C4-2B (cell line): ENCODE measurements around the gene SRRD.
"Not testable (repeated sequence)": the region's sequence is repeated elsewhere in the genome, so short reads cannot be mapped to it uniquely, and the experiment has no call there.

Experiments
- H3K27ac ChIP-seq: fragments of 450-650 bp; 2 replicates; pipeline ENCODE4 v1.5.1; 2017
- ZFX ChIP-seq: fragments of 450-650 bp; IDR thresholded peaks from 2 replicates; pipeline ENCODE4 v1.6.1; 2017
- TF ChIP-seq, protein P1 (sequence below): fragments of 450-650 bp; conservative IDR thresholded peaks from 2 replicates; pipeline ENCODE4 v1.5.1; 2017; ENCODE audit warnings: mild to moderate bottlenecking

SRRD gene

DNA sequence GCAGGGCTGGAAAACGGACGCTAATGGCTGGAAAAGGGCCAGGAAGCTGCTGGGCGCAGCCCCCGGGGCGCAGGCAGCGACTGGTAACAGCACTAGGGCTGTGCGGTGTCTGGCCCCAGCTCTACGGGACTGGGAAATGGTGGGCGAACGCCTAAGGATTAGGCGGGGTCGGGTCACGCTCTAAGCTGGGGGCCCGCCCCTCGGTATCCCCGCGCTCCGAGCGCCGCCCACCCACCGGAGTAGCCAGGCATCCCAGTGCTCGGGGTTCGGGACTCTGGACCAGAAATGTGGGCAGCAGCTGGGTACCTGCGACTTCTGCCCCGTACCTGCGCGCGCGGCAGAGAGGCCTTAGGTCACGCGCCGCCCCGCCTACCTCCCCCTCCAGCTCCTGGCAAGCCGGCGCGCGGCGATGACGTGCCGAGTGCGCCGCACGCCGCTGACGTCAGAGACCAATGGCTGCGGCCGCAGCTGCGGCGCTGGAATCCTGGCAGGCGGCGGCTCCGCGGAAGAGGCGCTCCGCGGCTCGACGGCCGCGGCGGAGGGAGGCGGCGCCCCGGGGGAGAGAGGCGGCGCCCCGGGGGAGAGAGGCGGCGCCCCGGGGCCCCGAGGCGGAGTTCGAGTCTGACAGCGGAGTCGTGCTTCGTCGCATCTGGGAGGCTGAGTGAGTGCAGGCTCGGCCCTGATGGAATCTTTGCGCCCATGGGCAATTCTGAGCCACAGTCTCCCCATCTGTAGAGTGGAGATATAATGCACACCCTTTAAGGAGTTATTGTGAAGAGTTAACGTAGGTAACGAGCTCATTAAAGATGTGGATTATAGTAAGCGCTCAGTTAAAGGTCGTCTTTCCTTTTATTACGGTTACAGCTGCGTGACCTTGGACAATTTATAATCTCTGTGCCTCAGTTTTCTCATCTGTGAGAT lies at the start of gene SRRD, which contains the start of gene HPS4:
Gene SRRD (plus strand): TSS at position 439 of the 921 bp plus-strand sequence. CDS start 14 bp downstream, at position 453.
Gene HPS4 (minus strand): TSS at position 345 of the 921 bp plus-strand sequence. CDS start 2,021 bp downstream, outside the sequence.
- TF ChIP-seq ZFX = peak; percentile 70
- TF ChIP-seq, protein P1, sequence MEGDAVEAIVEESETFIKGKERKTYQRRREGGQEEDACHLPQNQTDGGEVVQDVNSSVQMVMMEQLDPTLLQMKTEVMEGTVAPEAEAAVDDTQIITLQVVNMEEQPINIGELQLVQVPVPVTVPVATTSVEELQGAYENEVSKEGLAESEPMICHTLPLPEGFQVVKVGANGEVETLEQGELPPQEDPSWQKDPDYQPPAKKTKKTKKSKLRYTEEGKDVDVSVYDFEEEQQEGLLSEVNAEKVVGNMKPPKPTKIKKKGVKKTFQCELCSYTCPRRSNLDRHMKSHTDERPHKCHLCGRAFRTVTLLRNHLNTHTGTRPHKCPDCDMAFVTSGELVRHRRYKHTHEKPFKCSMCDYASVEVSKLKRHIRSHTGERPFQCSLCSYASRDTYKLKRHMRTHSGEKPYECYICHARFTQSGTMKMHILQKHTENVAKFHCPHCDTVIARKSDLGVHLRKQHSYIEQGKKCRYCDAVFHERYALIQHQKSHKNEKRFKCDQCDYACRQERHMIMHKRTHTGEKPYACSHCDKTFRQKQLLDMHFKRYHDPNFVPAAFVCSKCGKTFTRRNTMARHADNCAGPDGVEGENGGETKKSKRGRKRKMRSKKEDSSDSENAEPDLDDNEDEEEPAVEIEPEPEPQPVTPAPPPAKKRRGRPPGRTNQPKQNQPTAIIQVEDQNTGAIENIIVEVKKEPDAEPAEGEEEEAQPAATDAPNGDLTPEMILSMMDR = no peak
- peak within 1 kb of the TSS; percentile 96 for H3K27ac ChIP-seq

DNA sequence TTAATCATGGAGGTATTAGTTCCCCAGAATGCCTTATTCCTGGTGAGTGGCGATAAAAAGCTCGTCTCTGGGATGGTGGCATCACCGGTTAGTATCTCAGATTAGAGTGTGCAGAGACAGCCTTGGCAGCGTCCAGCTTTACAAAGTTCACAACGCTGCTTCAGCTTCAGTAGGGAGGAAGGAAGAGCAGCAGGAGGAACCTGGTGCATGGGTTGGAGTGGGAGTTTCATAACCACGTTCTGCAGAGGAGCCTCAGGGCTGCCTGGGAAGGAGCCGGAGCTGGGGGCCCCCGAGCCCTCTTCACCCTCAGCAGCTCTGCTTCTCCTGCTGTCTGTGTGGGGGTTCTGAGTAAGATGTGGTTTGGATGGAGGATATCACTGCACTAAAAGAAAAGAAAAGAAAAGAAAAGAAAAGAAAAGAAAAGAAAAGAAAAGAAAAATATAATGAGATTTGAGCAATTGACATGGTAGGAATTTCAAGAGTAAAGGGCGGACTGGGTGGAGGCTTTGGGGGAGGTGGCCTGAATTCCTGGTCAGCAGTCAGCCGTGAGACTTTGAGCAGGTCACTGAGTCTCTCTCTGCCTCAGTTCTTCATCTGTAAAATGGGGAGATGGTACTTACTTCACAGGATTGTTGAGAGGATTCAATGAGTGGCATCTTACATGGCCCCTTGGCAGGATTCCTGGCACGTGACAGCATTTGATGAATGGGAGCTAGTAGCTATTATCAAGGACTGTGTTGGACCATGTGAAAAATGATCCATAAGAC lies 48.2 kb upstream of the SRRD start:
- TF ChIP-seq ZFX = no peak
- TF ChIP-seq, protein P1 = no peak
- peak overlapping the region; percentile 27; the same call in 1 of the 2 replicates for H3K27ac ChIP-seq

DNA sequence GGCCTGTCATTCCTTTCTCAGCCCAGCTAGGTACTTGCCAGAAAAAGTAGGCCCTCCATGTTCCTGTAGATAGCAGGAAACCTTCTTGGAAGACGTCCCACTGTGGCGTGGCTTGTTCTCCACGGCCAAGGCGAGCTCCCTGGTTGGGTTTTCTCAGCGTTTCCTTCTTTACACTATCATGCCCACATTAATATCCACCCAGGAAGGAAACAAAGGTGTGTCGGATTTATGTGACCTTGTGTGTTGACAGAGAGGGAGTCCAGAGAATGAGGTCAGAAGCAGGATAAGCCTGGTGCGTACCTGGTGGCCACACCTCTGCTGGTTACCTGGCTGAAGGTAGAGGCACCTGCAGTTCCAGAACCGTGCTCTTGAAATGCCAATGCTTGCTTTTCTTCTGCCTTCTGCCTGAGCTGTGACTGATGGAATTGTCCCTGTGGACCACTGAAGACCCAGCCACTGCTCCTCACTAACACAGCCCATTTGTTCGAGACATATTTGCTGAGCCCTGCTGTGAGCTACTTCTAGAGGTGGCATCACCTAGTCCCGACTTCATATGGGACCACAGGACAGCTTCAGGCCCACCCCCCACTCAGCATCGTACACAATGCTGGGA lies 46.7 kb upstream of the SRRD start:
- no peak for TF ChIP-seq ZFX
- TF ChIP-seq, protein P1 = no peak

DNA sequence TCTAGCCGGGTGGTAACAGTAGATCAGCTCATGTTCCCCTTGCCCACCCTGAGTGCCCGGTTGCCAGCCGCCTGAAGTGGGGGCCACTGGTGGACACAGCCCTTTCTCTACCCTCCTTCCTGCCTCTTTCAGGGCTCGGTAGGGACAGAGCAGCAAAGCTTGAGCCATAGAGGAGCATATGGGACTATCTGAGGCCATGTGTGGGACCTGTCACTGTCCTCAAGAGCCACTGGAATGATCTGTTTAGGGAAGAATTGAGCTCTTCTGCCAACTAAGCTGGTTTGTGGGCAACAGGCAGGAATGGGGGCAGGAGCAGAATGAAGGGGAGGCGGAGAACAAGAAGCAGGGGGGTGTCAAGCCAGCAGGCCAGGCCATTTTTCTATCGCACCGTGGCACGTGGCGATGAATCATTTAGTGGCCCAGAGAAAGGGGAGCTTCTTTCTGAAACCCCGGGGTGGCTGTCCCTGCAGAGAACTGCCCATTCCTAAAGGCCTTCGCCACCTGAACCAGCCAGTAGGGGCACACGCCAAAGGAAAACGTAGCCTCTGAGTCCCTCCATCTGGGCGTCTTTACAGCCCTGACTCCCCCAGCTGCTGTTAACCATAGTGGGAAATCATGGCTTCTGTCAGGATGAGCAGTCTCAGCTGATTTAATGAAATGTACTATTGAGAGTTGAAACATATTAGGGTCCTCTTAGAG lies 45.8 kb upstream of the SRRD start:
- peak overlapping the region; percentile 4; the same call in 1 of the 2 replicates for H3K27ac ChIP-seq
- TF ChIP-seq, protein P1 = no peak
- no peak for TF ChIP-seq ZFX

More for the DNA sequence above, 46.7 kb upstream of the SRRD start:
- H3K27ac ChIP-seq = peak overlapping the region; percentile 27

DNA sequence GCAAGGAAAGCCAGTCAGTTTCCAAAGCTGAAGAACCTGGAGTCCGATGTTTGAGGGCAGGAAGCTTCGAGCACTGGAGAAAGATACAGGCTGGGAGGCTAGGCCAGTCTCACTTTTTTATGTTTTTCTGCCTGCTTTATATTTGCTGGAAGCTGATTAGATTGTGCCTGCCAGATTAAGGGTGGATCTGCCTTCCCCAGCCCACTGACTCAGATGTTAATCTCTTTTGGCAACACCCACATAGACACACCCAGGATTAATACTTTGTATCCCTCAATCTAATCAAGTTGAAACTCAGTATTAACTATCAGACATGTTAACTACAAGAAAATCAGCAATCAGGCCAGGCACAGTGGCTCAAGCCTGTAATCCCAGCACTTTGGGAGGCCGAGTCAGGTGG lies 44.9 kb upstream of the SRRD start:
- not testable (repeated sequence) for H3K27ac ChIP-seq

DNA sequence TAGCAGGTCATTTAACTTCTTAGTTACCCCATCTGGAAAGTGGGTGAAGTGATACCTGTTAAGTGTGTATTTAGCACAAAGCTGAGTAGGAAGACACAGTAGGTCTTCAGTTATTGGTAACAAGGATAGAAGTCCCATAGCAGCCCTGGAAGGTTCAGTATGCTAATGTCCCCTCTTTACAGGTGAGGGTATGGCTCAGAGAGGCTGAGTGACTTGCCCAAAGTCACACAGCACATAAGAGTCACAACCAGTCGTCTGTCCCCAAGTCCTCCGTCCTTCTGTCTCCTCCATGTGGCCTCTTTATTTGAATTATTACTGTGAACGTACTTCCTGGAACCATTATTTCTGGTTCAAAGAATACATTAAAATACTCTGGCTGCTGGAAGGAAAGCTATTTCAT lies 44.1 kb upstream of the SRRD start:
- H3K27ac ChIP-seq = no peak overlapping the region
- no peak for TF ChIP-seq ZFX
- TF ChIP-seq, protein P1 = no peak

GRCh38 chr22:26442086-26442756 lies 41.5 kb upstream of the SRRD start:
- TF ChIP-seq, protein P1 = no peak
- no peak for TF ChIP-seq ZFX
- H3K27ac ChIP-seq = no peak overlapping the region
